PC-3 (cell line): ENCODE measurements around the gene LEF1.

ENCODE experiments used
- EZH2 ChIP-seq: fragments of 300-600 bp; sonication (generic); IDR thresholded peaks from one replicate; pipeline ENCODE4 v1.6.1; 2017; ENCODE audit warnings: antibody characterized with exemption, mild to moderate bottlenecking, low read length; ENCODE audit not compliant: unreplicated experiment
- TF ChIP-seq, protein P1 (sequence below): fragments of 300-600 bp; sonication (generic); conservative IDR thresholded peaks from 2 replicates; pipeline ENCODE4 v1.5.1; 2017; ENCODE audit warnings: antibody characterized with exemption, low read depth, mild to moderate bottlenecking, low read length

DNA sequence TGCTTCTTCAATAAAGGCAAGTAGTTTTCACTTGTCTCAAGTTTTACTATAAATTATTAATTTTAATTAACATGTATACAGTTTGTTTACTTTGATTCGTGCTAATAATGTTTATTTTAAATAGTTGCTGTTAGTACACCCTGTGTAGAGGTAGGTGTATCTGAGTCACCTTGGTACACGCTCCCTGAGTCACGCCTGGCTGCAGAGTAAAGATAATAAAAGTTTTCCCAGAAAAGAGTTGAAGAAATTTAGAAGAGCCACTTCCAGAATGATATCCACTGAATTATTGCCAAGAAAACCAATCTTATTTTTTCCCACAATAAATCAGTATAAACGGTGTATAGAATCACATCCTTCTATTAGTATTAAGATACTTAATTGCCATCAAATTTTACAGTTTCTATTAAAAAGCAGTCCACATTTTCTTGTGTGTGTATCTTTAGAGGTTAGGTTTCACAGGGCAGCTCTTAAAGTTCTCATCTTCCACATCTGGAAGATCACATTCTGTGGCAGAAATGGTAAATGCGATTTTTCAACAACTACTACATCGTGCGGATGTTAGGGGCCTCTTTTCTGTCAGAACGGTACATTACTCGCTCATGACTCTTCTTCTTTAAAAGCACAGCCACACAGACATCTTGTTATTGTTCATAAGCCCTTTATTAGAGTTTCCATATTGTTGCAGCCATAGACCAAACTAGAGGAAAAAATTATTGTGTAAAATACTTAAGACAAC is 123.6 kb downstream of the LEF1 start:
- TF ChIP-seq, protein P1, sequence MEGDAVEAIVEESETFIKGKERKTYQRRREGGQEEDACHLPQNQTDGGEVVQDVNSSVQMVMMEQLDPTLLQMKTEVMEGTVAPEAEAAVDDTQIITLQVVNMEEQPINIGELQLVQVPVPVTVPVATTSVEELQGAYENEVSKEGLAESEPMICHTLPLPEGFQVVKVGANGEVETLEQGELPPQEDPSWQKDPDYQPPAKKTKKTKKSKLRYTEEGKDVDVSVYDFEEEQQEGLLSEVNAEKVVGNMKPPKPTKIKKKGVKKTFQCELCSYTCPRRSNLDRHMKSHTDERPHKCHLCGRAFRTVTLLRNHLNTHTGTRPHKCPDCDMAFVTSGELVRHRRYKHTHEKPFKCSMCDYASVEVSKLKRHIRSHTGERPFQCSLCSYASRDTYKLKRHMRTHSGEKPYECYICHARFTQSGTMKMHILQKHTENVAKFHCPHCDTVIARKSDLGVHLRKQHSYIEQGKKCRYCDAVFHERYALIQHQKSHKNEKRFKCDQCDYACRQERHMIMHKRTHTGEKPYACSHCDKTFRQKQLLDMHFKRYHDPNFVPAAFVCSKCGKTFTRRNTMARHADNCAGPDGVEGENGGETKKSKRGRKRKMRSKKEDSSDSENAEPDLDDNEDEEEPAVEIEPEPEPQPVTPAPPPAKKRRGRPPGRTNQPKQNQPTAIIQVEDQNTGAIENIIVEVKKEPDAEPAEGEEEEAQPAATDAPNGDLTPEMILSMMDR = no peak
- no peak for TF ChIP-seq EZH2
